ENCODE measurements around the gene PXMP2.

GRCh38 chr12:132675757-132676432 lies 11.5 kb upstream of the PXMP2 start:
- TF ChIP-seq CTCF (IDR thresholded peaks at IDR 0.05) (no peak), POLR2AphosphoS5 (IDR thresholded peaks at IDR 0.05) (no peak), POLR2A (IDR thresholded peaks at IDR 0.05; ENCODE audit: low read depth) (no peak), EP300 (IDR thresholded peaks at IDR 0.05) (no peak)

Measured in esophagus muscularis mucosa (tissue), 4 donors.